ENCODE data around the gene REC8.

The REC8 gene

DNA sequence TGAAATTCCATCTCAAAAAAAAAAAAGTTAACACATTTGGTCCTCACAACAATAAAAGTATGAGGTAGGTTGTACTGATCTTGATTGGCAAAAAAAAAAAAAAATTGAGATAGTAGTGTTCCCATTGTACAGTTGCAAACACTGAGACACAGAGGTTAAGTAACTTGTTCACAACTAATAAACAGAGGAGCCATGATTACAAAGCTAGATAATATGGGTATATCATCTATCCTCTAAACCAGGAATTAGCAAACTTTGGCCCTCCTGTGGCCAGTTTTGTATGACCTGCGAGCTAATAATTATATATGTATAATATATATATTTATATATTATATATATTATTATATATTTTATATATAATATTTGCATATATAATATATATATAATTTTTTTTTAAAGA is 38.1 kb upstream of the REC8 start:
- DNase-seq (ENCODE audit: low read depth), result no peak
- TF ChIP-seq, protein P1, sequence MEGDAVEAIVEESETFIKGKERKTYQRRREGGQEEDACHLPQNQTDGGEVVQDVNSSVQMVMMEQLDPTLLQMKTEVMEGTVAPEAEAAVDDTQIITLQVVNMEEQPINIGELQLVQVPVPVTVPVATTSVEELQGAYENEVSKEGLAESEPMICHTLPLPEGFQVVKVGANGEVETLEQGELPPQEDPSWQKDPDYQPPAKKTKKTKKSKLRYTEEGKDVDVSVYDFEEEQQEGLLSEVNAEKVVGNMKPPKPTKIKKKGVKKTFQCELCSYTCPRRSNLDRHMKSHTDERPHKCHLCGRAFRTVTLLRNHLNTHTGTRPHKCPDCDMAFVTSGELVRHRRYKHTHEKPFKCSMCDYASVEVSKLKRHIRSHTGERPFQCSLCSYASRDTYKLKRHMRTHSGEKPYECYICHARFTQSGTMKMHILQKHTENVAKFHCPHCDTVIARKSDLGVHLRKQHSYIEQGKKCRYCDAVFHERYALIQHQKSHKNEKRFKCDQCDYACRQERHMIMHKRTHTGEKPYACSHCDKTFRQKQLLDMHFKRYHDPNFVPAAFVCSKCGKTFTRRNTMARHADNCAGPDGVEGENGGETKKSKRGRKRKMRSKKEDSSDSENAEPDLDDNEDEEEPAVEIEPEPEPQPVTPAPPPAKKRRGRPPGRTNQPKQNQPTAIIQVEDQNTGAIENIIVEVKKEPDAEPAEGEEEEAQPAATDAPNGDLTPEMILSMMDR (IDR thresholded peaks at IDR 0.05; ENCODE audit: low read depth, low read length, missing control alignments), result no peak
- no peak overlapping the region for H3K4me3 ChIP-seq (ENCODE audit: low read depth, low read length)

GRCh38 chr14:24135584-24135833 is 36.4 kb upstream of the REC8 start:
- TF ChIP-seq, protein P1 (IDR thresholded peaks at IDR 0.05; ENCODE audit: low read depth, low read length, missing control alignments), result no peak
- peak overlapping the region; percentile 95 for H3K4me3 ChIP-seq (ENCODE audit: low read depth, low read length)
- no peak for DNase-seq (ENCODE audit: low read depth)

DNA sequence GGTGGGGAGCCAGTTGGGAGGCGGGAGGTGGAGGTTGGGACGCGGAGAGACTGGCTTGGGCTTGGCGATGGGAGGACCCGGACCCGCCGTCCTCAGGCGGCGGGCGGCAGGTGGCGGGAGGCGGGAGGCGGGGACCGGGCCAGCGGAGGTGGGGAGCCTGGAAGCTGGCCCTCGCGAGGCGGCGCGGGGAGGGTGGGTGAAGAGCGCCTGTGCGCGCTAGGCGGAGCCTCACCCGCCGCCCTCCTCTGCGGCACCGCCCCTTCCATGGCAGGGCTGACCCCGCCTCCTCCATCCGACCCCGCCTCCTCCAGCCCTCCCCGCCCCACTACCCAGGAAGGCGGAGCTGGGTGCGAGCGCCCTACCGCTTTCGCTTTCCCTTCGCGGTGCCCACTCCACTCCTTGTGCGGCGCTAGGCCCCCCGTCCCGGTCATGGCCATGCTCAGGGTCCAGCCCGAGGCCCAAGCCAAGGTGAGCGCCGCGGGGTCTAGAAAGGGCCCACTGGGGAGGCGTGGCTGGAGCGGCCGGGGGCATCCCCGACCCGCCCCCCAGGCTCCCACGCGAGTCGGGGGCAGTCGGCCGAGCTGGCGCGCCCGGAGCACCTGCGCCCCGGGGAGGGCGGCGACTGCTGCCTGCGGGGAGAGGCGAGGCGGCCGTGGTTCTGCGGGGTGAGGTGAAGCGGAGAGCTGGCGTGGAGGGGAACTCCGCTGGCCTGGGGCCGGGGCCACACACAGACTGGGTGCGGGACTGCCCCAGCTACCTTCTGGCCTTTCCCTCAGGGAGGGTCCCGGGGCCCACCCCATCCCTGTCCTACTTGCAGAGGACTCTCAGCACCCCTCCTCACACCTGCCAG is 35.8 kb upstream of the REC8 start, which contains the start of gene PSME1:
TSS of gene PSME1 (plus strand) at position 361 of the 850 bp plus-strand sequence. CDS start at position 430, 69 bp downstream.
- peak; percentile 55 for DNase-seq (ENCODE audit: low read depth)
- TF ChIP-seq, protein P1 (IDR thresholded peaks at IDR 0.05; ENCODE audit: low read depth, low read length, missing control alignments), result no peak
- peak within 1 kb of the TSS; percentile 95 for H3K4me3 ChIP-seq (ENCODE audit: low read depth, low read length)

DNA sequence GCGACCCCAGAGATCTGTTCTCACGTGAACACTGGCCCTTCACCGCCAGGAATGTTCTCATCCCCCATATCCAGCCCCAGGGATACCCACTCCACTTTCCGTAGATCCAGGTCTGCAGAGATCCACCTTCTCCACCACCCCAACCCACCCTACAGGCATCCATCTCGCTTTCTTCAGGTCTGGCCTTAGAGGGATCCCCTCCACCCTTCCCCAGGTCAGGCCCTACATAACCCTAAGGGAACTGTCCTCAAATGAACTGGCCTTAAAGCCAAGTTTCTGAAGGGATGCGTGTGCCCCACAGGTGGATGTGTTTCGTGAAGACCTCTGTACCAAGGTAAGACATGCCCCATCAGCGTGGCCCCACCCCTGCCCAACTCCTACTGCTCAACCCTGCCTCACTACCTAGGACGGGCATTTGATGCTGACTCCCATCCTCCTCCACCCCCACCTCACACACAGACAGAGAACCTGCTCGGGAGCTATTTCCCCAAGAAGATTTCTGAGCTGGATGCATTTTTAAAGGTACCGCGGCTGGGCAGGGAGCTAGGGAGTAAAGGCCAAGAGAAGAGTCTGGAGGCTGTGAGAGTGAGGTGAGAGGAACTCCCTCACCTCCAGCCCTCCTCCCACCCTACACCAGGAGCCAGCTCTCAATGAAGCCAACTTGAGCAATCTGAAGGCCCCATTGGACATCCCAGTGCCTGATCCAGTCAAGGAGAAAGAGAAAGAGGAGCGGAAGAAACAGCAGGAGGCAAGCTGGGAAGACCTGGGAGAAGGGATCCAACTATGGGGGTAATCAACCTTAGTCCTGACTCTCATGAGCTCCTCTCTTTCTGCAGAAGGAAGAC is 35.0 kb upstream of the REC8 start:
- DNase-seq (ENCODE audit: low read depth), result no peak
- TF ChIP-seq, protein P1 (IDR thresholded peaks at IDR 0.05; ENCODE audit: low read depth, low read length, missing control alignments), result no peak
- peak overlapping the region; percentile 95 for H3K4me3 ChIP-seq (ENCODE audit: low read depth, low read length)

DNA sequence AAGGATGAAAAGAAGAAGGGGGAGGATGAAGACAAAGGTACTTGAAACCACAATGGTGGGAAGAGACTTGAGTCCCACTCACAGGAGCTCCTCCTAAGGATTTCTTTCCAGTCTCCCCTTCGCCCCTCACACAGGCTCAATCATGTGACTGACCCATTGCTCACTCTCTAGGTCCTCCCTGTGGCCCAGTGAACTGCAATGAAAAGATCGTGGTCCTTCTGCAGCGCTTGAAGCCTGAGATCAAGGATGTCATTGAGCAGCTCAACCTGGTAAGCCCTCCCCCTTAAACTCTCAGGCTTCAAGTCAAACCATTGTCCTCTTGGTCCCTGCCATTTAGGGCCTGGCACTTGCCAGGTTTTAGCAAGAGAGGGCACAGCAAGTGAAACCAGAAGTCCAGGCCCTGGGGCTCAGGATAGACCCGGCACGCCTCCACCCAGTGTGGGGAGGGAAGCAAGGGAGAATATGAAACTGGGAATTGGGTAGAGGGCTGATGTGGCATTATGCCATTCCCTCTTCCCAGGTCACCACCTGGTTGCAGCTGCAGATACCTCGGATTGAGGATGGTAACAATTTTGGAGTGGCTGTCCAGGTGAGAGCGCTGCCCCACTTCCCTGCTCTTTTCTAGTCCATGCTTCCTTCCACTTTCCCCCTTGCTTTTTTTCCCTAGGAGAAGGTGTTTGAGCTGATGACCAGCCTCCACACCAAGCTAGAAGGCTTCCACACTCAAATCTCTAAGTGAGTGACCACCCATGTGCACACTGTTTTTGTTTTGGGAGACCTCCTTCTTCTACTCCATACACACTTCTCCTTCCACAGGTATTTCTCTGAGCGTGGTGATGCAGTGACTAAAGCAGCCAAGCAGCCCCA is 34.1 kb upstream of the REC8 start:
- H3K4me3 ChIP-seq (ENCODE audit: low read depth, low read length), result no peak overlapping the region
- no peak for DNase-seq (ENCODE audit: low read depth)
- TF ChIP-seq, protein P1 (IDR thresholded peaks at IDR 0.05; ENCODE audit: low read depth, low read length, missing control alignments), result no peak

GRCh38 chr14:24138396-24139271 is 33.2 kb upstream of the REC8 start:
- no peak overlapping the region; the same call in 1 of the 2 replicates for H3K4me3 ChIP-seq (ENCODE audit: low read depth, low read length)
- no peak for DNase-seq (ENCODE audit: low read depth)
- TF ChIP-seq, protein P1 (IDR thresholded peaks at IDR 0.05; ENCODE audit: low read depth, low read length, missing control alignments), result no peak

Measured in GM12864 (cell line).